ENCODE data around the gene SPO11.

The SPO11 gene

GRCh38 chr20:57388953-57389694 is 59.5 kb downstream of the SPO11 start:
- peaks cover 47% of the 10 kb centered on the region for H3K36me3 ChIP-seq (ENCODE audit: insufficient read depth, insufficient read length, low read length)
- TF ChIP-seq SUZ12 (IDR thresholded peaks at IDR 0.05; ENCODE audit: extremely low read depth, insufficient read depth, insufficient read length), result no peak
- no peak for TF ChIP-seq YY1 (IDR thresholded peaks at IDR 0.05; ENCODE audit: insufficient read depth, insufficient read length)
- no peak for TF ChIP-seq ZNF274 (IDR thresholded peaks at IDR 0.05; ENCODE audit: low read depth, low read length)
- peaks cover 17% of the 10 kb centered on the region for H3K4me1 ChIP-seq (ENCODE audit: insufficient read depth, insufficient read length)
- H3K9ac ChIP-seq (ENCODE audit: insufficient read length, low read depth), result peak overlapping the region; percentile 94
- H3K27me3 ChIP-seq (ENCODE audit: insufficient read depth, insufficient read length), result peaks cover 13% of the 10 kb centered on the region
- H3K9me3 ChIP-seq (ENCODE audit: insufficient read depth, low read length), result no peaks in the 10 kb centered on the region
- H3K4me3 ChIP-seq (ENCODE audit: insufficient read length, low read depth), result peak overlapping the region; percentile 66
- no peak for DNase-seq (ENCODE audit: low read depth, low spot score)

GRCh38 chr20:57389695-57390603 is 60.3 kb downstream of the SPO11 start:
- DNase-seq (ENCODE audit: low read depth, low spot score), result no peak
- TF ChIP-seq ZNF274 (IDR thresholded peaks at IDR 0.05; ENCODE audit: low read depth, low read length), result no peak
- peak overlapping the region; percentile 66 for H3K4me3 ChIP-seq (ENCODE audit: insufficient read length, low read depth)
- H3K9ac ChIP-seq (ENCODE audit: insufficient read length, low read depth), result peak overlapping the region; percentile 94
- no peaks in the 10 kb centered on the region for H3K9me3 ChIP-seq (ENCODE audit: insufficient read depth, low read length)
- peaks cover 47% of the 10 kb centered on the region for H3K36me3 ChIP-seq (ENCODE audit: insufficient read depth, insufficient read length, low read length)
- peaks cover 13% of the 10 kb centered on the region for H3K27me3 ChIP-seq (ENCODE audit: insufficient read depth, insufficient read length)
- H3K4me1 ChIP-seq (ENCODE audit: insufficient read depth, insufficient read length), result peaks cover 25% of the 10 kb centered on the region

GRCh38 chr20:57390604-57391438 is 61.2 kb downstream of the SPO11 start, which contains the start of gene RBM38:
RBM38 (plus strand) TSS chr20:57391396; CDS start chr20:57391582, 186 bp downstream.
- H3K9me3 ChIP-seq (ENCODE audit: insufficient read depth, low read length), result no peaks in the 10 kb centered on the region
- no peak for DNase-seq (ENCODE audit: low read depth, low spot score)
- H3K27me3 ChIP-seq (ENCODE audit: insufficient read depth, insufficient read length), result peaks cover 13% of the 10 kb centered on the region
- no peak for TF ChIP-seq SUZ12 (IDR thresholded peaks at IDR 0.05; ENCODE audit: extremely low read depth, insufficient read depth, insufficient read length)
- peak within 1 kb of the TSS; percentile 76 for H3K4me3 ChIP-seq (ENCODE audit: insufficient read length, low read depth)
- peaks cover 45% of the 10 kb centered on the region for H3K36me3 ChIP-seq (ENCODE audit: insufficient read depth, insufficient read length, low read length)
- H3K9ac ChIP-seq (ENCODE audit: insufficient read length, low read depth), result peak within 1 kb of the TSS; percentile 94
- H3K4me1 ChIP-seq (ENCODE audit: insufficient read depth, insufficient read length), result peaks cover 27% of the 10 kb centered on the region

- no peak for DNase-seq (ENCODE audit: low read depth, low spot score)
- Histone ChIP-seq H3K9me3 (ENCODE audit: insufficient read depth, low read length) (no peaks in the 10 kb centered on the region), H3K9ac (ENCODE audit: insufficient read length, low read depth) (peak overlapping the region; percentile 88), H3K4me1 (ENCODE audit: insufficient read depth, insufficient read length) (peaks cover 32% of the 10 kb centered on the region), H3K4me3 (ENCODE audit: insufficient read length, low read depth) (peak overlapping the region; percentile 76), H3K27me3 (ENCODE audit: insufficient read depth, insufficient read length) (peaks cover 13% of the 10 kb centered on the region), H3K36me3 (ENCODE audit: insufficient read depth, insufficient read length, low read length) (peaks cover 44% of the 10 kb centered on the region)
- no peak for TF ChIP-seq ZNF274 (IDR thresholded peaks at IDR 0.05; ENCODE audit: low read depth, low read length)
- no peak for TF ChIP-seq YY1 (IDR thresholded peaks at IDR 0.05; ENCODE audit: insufficient read depth, insufficient read length)
- no peak for TF ChIP-seq SUZ12 (IDR thresholded peaks at IDR 0.05; ENCODE audit: extremely low read depth, insufficient read depth, insufficient read length)
Measured at GRCh38 chr20:57391439-57392301, 62.1 kb downstream of the SPO11 start.

- Histone ChIP-seq H3K9me3 (ENCODE audit: insufficient read depth, low read length) (no peaks in the 10 kb centered on the region), H3K27me3 (ENCODE audit: insufficient read depth, insufficient read length) (peaks cover 13% of the 10 kb centered on the region), H3K36me3 (ENCODE audit: insufficient read depth, insufficient read length, low read length) (peaks cover 52% of the 10 kb centered on the region), H3K9ac (ENCODE audit: insufficient read length, low read depth) (peak overlapping the region; percentile 54), H3K4me1 (ENCODE audit: insufficient read depth, insufficient read length) (peaks cover 39% of the 10 kb centered on the region), H3K4me3 (ENCODE audit: insufficient read length, low read depth) (peak overlapping the region; percentile 76)
- DNase-seq (ENCODE audit: low read depth, low spot score), result no peak
- TF ChIP-seq SUZ12 (IDR thresholded peaks at IDR 0.05; ENCODE audit: extremely low read depth, insufficient read depth, insufficient read length), result no peak
- no peak for TF ChIP-seq ZNF274 (IDR thresholded peaks at IDR 0.05; ENCODE audit: low read depth, low read length)
- TF ChIP-seq YY1 (IDR thresholded peaks at IDR 0.05; ENCODE audit: insufficient read depth, insufficient read length), result no peak
Measured at GRCh38 chr20:57392512-57393271, 63.1 kb downstream of the SPO11 start.

All from NT2/D1 (cell line).